Stimulated activated CD4-positive, alpha-beta T cell treated with anti-CD3 and anti-CD28 coated beads, Interleukin-1b, Interleukin-23, amount 100 ng/mL, for 24 hours (primary cell): ENCODE results near the gene FIGLA.
A peak's percentile ranks its signal among the peaks of the same experiment; 100 is the strongest.
"Not testable (repeated sequence)": the region's sequence is repeated elsewhere in the genome, so short reads cannot be mapped to it uniquely, and the experiment has no call there.

Experiments
- DNase-seq, 4 experiments: peaks; one replicate each; pipeline ENCODE4 v3.0.0-alpha.2; 2020; ENCODE audit warnings: low read depth in 4 of 4, low spot score in 1 of 4

The FIGLA gene

DNA sequence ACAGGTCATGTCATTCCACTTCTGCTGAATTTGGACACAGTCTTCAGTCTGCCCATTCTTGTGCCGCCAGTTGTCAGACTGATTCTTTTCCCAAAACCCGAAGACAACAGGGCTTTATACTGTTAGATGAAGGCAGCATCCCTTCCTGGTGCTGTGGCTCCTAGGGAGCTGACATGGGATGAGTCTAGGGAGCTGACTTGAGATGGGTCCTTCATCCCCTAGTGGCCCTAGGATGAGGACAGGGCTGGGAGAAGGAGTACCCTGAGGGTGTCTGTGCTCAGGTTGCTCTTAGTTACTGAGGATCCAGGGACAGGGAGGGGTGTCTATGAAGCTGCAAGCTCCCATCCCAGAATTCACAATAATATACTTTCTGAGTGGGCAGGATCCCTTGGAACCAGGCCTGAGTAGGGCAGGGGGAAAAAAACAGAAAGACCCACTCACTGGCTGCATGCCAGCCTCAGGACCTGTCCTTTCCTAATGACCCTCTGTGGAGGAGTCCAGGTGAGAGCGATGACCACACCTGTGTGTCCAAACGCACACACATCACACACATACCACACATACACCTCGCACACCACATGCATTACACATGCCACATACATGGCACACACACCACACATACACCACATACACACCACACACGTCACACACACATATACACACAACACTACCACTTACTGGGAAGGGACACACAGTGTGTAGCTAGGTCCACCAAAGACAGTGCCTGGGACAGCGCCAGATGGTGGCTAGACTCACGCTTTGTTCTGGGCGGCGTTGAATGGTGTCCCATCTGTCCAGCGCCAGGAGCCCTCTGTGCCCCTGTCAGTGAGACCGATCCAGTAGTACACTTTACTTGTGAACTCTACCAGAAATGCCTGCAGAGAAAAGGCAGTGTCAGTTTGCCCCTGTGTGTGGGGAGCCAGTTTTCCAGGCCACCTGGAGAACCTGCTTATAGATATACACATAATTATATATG lies 18.8 kb upstream of the FIGLA start:
- no peak for DNase-seq

DNA sequence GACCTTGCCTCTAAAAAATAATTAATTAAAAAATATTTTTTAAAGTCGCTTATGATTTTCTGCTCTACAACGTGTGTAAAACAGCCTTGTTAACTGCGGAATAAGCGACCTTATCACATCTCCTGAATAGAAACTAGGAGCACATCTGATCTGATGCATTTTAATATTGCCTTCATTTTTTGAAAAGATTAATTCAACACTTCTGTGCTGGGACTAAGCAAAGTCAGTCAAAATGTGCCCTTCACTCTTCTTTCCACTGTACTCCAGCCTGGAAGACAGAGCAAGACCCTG lies 17.3 kb upstream of the FIGLA start:
- DNase-seq, result no peak

- DNase-seq, result no peak
Measured at GRCh38 chr2:70807102-70807827, 16.8 kb upstream of the FIGLA start.

GRCh38 chr2:70806620-70807019 lies 16.2 kb upstream of the FIGLA start:
- no peak for DNase-seq

- no peak for DNase-seq
Measured at GRCh38 chr2:70806013-70806412, 15.6 kb upstream of the FIGLA start.

DNA sequence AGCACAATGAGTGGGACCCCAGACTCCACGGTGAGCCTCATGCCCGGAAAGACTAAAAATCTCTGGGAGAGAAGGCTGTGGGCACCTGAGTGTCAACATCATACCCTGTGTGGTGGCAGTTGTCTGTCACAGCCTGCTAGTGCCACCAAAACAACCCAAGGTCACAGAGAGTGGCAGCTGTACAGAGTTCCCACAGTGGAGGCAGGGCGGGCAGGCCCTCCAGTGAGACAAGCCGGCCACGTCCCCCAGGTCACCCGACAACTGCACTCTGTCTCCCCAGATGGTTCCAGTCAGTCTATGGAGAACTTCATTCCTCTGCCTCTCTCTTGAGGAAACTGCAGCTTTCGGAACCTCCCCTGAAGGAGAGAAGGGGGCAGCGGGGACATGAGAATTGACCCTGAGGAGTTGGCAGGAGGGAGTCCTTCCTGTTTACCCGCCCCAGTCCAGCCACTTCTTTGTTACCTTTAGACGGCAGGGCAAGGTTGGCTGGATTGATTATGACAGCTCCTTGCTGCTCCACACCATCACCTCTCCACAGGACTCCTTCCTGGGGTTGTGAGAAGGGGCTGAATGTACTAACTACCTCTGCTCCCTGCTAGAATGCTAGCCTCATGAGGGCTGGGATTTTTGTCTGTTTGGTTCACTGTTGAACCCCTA lies 11.3 kb upstream of the FIGLA start:
- no peak for DNase-seq

DNA sequence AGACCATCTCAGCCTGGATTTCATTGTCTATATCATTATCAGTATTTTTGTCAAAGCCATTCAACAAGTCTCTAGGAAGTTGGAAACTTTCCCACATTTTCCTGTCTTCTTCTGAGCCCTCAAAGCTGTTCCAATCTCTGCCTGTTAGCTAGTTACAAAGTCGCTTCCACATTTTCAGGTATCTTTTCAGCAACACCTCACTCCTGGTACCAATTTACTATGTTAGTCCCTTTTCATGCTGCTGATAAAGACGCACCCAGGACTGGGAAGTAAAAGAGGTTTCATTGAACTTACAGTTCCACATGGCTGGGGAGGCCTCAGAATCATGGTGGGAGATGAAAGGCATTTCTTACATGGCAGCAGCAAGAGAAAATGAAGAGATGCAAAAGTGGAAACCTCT lies 9.3 kb upstream of the FIGLA start:
- DNase-seq, result no peak

DNA sequence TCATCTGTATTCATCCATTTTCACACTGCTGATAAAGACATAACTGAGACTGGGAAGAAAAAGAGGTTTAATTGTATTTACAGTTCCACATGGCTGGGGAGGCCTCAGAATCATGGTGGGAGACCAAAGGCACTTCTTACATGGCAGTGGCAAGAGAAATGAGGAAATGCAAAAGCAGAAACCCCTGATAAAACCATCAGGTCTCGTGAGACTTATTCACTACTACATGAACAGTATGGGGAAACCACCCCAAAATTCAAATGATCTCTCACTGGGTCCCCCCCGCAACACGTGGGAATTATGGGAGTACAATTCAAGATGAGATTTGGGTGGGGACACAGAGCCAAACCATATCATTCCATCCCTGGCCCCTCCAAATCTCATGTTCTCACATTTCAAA lies 7.6 kb upstream of the FIGLA start:
- not testable (repeated sequence) for DNase-seq

DNA sequence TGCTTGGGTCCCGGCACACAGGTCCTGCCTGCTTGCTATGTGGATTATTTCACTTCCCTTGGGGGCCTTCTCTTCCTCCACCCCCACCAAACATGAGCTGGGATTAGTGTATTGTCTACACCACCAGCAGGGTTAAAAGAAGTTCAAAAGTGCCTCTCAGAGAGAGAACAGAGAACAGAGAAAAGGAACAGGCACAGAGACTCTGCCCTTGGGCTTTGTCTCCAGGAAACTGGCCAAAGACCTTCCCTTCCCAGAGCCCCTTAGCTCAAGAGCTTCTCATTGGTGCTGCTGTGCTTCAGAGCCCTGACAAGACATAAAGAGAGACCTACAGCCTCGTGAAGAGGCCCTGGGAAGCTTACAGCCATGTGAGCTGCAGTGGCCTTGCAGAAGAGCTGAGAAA lies 7.1 kb upstream of the FIGLA start:
- no peak for DNase-seq

DNA sequence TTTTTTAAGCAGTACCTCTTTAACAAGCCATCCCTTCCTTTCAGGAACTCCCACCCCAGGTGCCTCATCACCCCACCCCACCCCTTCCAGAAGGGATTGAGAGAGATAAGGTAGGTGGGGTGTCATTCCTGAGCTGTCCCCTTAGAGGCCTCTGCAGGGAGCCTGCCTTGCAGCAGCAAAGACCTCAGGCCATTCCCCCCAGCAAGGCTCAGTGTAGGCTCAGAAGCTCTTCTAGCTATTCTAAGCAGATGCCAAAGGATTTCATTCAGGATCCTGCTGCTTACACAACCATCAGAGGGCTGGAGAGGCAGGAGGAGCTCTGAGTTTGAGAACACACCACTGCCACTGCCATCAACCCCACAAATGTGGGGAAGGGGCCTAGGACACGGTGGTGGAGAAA lies 5.8 kb upstream of the FIGLA start:
- no peak for DNase-seq

DNA sequence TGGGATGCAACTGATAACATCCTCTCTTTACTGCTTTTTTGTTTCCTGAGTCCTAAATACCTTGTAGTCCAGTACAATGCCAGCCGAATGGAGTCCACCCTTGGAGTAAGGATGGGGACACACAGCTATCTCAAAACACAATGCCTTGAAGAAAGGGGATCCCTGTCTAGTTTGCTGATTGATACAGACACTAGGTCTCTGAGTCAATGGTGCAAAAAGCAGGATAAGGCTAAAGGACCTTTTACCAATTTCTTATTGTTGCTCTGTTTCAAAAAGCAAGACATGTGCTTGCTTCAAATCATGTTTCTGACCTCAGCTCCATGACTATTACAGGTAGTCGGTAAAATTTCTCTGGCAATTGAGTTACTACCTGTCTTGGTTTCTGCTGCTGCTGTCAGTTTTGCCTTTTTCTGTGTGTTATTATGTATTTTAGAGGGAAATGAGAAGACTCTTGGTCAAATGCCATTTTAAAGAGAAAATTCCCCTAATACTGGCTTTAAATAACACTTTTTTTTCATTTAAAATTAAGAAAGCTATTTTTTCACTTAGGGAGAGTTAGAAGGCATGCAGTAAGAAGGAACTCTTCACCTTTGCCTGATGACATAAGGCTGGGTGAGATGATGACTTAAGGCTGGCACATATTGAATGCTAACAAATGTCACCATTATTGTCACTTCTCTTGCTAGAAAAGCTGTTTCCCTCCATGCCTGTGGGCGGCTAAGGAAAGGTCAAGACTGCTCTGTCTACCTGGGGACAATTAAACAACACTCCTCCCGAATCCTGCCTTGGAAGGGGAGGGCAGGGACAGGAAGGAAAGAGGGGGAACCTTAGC lies 4.9 kb upstream of the FIGLA start:
- DNase-seq, result no peak

DNA sequence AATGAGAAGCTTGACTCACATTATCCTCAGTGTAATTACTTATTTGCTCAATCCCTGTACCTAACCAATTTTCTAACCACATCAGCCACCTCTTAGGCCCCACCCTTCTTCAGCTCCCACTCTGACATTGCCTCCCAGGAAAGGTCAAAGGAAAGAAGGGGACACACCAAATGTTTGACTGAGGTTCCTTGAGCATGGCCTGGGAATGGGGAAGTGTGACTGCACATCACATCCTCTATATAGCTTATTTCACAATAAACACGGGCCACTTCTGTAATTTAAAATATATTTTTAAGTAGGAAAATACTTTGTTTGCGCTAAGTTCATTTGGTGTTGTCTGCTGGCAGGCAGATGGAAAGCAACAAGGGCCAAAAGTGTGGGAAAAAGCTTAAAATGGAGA lies 3.0 kb upstream of the FIGLA start:
- DNase-seq, result no peak

DNA sequence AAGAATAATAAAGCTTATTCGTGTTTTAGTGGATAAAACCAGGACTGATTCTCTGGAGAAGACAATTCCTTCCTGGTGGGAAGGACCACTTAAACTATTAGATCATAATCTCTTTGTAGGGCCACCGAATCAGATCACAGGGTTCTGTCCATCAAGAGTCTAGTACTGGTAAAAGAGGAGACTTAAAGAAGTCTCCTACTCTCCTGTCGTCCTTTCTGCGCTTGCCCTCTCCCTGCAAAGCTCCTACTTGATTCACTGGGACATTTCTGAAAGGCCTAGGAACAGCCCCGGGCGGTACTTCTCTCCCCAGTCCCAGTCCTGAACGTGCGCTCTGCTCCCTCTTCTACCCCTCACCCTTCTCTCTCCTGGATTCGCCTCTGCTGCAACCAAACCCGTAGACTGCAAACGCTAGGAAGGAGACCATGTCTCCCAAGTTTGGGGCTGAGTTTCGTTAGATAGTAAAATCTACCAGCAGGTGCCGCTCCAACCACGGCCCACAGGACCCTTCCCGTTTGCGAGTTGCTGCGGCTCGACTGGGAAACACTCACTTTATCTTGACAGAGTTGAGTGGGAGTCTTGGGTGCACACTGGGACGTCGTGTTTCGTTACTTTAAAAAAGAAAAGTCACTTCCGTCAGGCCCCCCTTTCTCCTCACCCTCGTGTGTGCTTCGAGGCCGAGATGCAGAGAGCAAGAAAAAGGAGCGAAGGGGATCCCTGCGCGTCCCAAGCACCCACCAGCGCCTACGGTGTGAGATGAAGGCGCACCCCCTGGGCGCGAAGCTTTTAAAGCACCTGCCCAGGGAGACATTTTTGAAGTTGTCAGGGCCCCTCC lies 923 bp downstream of the FIGLA start:
- peak; percentile 38 to 62 (median 50) for DNase-seq

DNA sequence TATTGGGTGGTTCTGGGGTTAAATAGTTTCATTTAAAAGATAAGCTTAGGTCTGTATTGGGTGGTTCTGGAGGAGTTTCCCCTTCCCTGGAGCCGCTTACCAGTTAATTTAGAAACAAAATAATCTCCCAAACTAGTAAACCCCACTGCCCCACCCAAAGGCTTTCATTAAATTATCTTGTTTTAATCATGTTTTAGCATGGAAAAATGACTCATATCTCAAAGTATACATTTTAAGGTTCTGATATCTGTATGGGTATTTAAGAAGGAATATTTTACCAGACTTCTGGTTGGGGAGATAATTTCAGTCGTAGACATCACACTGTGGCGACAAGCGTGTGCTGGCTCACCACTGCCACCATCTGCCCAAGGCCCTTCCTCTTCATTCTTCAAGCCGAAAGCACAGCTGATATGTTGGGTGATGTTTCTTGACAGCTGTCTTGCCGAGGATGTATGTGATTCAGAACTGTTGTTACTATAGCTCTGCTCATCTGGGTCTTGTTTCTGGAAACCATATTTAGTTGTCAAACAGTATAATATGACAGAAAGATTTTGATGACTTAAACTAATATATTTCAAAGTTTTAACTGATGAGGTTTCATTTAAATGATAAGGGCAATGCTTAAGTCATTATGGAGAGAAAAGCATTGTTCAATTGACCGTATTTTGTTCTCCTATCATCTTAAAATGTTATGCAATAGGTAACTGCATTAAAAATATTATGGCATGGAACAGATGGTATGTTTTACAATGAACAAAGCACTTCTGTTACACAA lies 5.1 kb downstream of the FIGLA start:
- peak in 2 of 4 experiments; percentile 15 to 17 for DNase-seq

DNA sequence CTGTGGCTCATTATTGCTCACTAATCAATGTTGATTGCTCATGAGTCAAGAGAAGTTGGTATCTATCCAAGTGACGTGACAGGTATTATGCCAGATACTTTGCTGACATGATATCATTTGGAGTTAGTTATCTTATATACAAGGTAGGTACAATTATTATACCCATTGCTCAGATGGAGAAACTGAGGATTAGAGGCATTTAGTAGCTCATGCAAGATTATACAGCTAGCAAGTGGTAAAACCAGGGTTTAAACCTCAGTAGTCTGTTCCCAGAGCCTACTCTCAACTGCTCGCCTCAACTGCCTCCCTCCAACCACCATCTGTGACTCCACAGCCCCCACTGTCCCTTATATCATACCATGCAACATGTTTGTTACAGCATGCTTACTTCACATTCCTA lies 6.1 kb downstream of the FIGLA start:
- DNase-seq, result no peak

- no peak for DNase-seq
Measured at GRCh38 chr2:70779911-70780545, 10.4 kb downstream of the FIGLA start.

DNA sequence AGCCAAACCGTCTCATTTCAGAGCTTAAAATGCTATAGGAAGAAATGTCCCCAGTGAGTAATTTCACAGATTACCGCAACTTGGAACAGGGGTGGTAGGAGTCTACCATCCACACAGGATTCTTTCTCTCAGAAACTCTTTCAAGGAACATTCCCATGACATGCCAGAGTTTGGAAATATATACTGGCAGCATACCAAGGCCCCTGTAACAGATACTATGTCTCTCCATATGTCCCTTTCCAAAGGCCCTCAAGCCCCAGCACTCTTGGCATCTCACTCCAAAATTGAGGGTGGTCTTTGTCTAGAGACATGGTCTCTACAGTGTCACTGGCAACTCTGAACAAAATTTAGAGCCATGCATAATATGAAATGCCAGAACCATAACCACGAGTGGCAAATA lies 11.0 kb downstream of the FIGLA start:
- DNase-seq, result no peak

GRCh38 chr2:70778676-70779075 lies 11.8 kb downstream of the FIGLA start:
- DNase-seq, result no peak

DNA sequence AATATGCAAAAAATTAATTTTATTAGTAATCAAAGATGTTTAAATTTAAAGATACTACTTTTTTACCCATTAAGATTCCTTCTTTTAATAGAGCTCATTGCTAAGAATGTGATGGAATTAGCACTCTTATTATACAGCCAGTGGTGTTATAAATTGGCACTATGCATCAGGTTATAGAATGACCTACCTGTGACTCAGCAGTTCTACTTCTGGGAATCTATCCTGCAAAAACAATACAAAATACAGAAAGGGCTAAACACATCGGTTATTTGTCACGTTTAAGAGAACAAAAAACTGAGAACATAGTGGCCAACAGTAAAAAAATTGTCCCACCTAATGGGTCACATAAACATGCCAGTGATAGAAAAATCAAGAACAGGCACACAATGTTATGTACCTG lies 13.0 kb downstream of the FIGLA start:
- DNase-seq, result no peak
